Heart left ventricle (tissue), 13 donors: ENCODE results near the gene UQCRC1.

Experiments used
- POLR2A ChIP-seq, 2 donors: fragments of 450-650 bp; IDR thresholded peaks; one replicate each; pipeline ENCODE4 v1.6.1; 2017; ENCODE audit warnings: antibody characterized with exemption in 2 of 2, mild to moderate bottlenecking in 2 of 2, moderate library complexity in 2 of 2
- TF ChIP-seq, protein P1 (sequence below), 12 donors: fragments of 200-600 bp; sonication (generic) in 4 of 12; IDR thresholded peaks; one replicate each; pipeline versions ENCODE4 v1.5.0 to v1.8.0; 2018 to 2022; ENCODE audit warnings: antibody characterized with exemption in 12 of 12, mild to moderate bottlenecking in 5 of 12
- donor health status: ischemic (EF 13 %, LVEDD 7.1; RV severe dilation, severe dysfunction).
- donor health status: DM: no; HTN: yes; CAD: no.
- donor health status: DM: no; HTN: no; CAD: no.
- donor health status: ischemic (EF 25% LVEDD 6.9; RV normal size, moderate dysfunction).
- donor health status: ischemic (EF 25% LVEDD 5.7; RV mildly dilated, moderate dysfunction).
- donor health status: ischemic (EF 35%, LVEDD 5.7; RV mildly dilated, moderate dysfunction).
- donor health status: nonischemic (EF 11% LVEDD 7.7; RV severe dilation, severe dysfunction).
- donor health status: DM: yes; HTN: yes; CAD: no.
- donor health status: PGD.
- donor health status: ischemic (EF 29% LVEDD 5.4; RV normal size, mild dysfunction).
- donor health status: nonischemic (EF 23%, LVEDD 6.1; RV moderate dilation, normal function).

DNA sequence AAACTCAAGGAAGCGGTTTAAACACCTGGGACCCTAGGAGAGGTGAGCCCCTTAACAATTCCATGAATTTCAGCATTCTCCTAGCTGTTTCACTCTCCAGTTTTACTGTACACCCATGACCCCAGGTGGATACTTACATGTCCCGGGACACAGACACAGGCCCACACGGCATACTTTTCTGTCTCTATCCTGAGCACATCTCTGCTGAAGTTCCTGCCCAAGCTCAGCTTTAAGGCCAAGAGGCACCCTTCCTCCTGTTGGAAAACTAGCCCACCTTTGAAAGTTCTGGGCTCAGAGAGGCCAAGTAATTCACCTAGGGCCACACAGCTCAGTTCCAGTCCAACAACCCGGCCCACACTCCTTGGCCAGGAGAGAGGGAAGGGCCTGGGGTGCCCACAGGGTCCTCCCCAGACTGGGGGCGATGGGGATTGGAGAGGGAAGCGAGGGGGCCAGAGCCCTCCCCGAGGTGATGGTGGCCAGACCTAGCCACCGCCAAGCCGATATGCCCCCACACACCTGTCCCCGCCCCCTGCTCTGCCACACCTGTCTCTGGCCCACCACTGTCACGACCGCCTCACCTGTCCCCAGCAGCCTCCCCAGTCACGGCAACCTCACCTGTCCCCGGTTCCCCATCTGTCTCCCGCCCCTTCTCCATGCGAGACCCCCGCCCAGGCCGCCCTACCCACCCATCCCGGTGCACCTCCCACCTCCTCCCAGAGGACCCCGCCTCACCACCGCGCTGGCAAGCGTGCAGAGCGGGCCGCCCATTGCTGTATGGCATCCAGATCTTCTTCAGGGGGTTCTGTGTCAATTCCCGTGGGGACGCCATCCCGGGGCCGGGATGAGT, 53.3 kb downstream of the UQCRC1 start:
- TF ChIP-seq POLR2A (IDR thresholded peaks at IDR 0.05): no peak
- TF ChIP-seq, protein P1, sequence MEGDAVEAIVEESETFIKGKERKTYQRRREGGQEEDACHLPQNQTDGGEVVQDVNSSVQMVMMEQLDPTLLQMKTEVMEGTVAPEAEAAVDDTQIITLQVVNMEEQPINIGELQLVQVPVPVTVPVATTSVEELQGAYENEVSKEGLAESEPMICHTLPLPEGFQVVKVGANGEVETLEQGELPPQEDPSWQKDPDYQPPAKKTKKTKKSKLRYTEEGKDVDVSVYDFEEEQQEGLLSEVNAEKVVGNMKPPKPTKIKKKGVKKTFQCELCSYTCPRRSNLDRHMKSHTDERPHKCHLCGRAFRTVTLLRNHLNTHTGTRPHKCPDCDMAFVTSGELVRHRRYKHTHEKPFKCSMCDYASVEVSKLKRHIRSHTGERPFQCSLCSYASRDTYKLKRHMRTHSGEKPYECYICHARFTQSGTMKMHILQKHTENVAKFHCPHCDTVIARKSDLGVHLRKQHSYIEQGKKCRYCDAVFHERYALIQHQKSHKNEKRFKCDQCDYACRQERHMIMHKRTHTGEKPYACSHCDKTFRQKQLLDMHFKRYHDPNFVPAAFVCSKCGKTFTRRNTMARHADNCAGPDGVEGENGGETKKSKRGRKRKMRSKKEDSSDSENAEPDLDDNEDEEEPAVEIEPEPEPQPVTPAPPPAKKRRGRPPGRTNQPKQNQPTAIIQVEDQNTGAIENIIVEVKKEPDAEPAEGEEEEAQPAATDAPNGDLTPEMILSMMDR (IDR thresholded peaks at IDR 0.05): no peak
